Measurements from ENCODE around the gene PHF13. TPM values are rescaled to one million over a fixed set of nuclear protein-coding genes. Genes with fewer than 3 reads are reported as not detected.
"Not testable (repeated sequence)": the region's sequence is repeated elsewhere in the genome, so short reads cannot be mapped to it uniquely, and the experiment has no call there.

The PHF13 gene
- total RNA-seq, 1 donor from 2014 or later, result 10.2 TPM

GRCh38 chr1:6587261-6588005 lies 26.1 kb upstream of the PHF13 start:
- DNase-seq, result no peak

- no peak for DNase-seq
Observed at GRCh38 chr1:6588128-6588892, 25.2 kb upstream of the PHF13 start.

GRCh38 chr1:6588893-6589520 lies 24.5 kb upstream of the PHF13 start:
- DNase-seq, result no peak

- no peak for DNase-seq
Observed at GRCh38 chr1:6590046-6590445, 23.5 kb upstream of the PHF13 start.

- no peak for DNase-seq
Observed at GRCh38 chr1:6591222-6591621, 22.3 kb upstream of the PHF13 start.

GRCh38 chr1:6591644-6592043 lies 21.9 kb upstream of the PHF13 start:
- no peak for DNase-seq

- DNase-seq, result no peak
Observed at GRCh38 chr1:6592441-6592840, 21.1 kb upstream of the PHF13 start.

- no peak for DNase-seq
Observed at GRCh38 chr1:6592865-6593593, 20.5 kb upstream of the PHF13 start.

- DNase-seq, result no peak
Observed at GRCh38 chr1:6593810-6594209, 19.7 kb upstream of the PHF13 start.

GRCh38 chr1:6594977-6595740 lies 18.4 kb upstream of the PHF13 start:
- DNase-seq, result no peak

- peak; percentile 48 for DNase-seq
Observed at GRCh38 chr1:6596351-6596750, 17.2 kb upstream of the PHF13 start.

GRCh38 chr1:6596886-6597776 lies 16.4 kb upstream of the PHF13 start:
- no peak for DNase-seq

- no peak for DNase-seq
Observed at GRCh38 chr1:6597777-6598131, 15.8 kb upstream of the PHF13 start.

- peak; percentile 24 for DNase-seq
Observed at GRCh38 chr1:6599141-6599975, 14.2 kb upstream of the PHF13 start.

GRCh38 chr1:6599991-6600390 lies 13.5 kb upstream of the PHF13 start:
- not testable (repeated sequence) for DNase-seq

- DNase-seq, result peak; percentile 37
Observed at GRCh38 chr1:6600410-6601048, 13.0 kb upstream of the PHF13 start.

- peak; percentile 86 for DNase-seq
Observed at GRCh38 chr1:6601049-6601922, 12.2 kb upstream of the PHF13 start.

GRCh38 chr1:6601923-6602668 lies 11.4 kb upstream of the PHF13 start:
- DNase-seq, result no peak
